Measurements from ENCODE around the gene CARD11.

The CARD11 gene

DNA sequence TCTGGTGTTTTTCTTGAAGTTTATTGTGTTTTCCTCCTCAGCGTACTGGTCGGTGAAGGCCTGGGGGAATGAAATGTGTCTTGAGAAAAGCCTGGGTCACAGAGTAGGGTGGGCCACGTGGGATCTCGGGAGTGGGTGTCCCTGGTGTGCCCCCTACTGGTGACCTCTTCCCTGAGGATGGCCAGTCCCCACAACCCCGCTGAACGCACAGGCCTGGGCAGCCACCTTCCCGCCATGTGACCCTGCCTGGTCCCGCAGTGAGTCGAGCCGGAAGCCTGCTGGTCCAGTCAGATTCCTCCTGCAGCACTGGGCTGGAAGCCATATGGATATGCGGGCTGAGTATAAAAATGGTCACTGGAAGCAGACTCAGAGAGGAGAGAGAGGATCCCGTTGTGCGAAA is 146.6 kb downstream of the CARD11 start:
- H3K27ac ChIP-seq, result no peak overlapping the region
- TF ChIP-seq, protein P1, sequence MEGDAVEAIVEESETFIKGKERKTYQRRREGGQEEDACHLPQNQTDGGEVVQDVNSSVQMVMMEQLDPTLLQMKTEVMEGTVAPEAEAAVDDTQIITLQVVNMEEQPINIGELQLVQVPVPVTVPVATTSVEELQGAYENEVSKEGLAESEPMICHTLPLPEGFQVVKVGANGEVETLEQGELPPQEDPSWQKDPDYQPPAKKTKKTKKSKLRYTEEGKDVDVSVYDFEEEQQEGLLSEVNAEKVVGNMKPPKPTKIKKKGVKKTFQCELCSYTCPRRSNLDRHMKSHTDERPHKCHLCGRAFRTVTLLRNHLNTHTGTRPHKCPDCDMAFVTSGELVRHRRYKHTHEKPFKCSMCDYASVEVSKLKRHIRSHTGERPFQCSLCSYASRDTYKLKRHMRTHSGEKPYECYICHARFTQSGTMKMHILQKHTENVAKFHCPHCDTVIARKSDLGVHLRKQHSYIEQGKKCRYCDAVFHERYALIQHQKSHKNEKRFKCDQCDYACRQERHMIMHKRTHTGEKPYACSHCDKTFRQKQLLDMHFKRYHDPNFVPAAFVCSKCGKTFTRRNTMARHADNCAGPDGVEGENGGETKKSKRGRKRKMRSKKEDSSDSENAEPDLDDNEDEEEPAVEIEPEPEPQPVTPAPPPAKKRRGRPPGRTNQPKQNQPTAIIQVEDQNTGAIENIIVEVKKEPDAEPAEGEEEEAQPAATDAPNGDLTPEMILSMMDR (conservative IDR thresholded peaks at IDR 0.05), result no peak
- TF ChIP-seq ZFX (IDR thresholded peaks at IDR 0.05), result no peak

DNA sequence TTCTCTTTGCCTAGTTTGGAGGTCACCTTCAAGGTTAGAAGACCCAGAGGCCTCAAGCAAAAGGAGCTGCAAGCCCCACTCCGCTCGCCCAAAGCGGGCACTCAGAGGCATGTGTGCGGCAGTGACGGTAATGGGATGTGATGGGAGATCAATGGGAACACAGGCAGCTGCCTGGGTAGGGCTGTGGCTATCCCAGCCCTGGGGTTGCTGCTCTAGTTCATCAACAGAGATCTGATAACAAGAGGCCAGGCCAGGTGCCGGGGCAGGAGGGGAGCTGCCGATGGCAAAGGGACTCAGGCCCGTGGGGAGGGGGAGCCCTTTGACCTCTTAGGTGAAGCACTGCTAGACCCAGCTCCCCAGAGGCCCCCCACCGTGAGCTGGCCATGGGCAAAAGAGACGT is 147.5 kb downstream of the CARD11 start:
- no peak overlapping the region for H3K27ac ChIP-seq
- TF ChIP-seq ZFX (IDR thresholded peaks at IDR 0.05), result no peak
- TF ChIP-seq, protein P1 (conservative IDR thresholded peaks at IDR 0.05), result no peak

DNA sequence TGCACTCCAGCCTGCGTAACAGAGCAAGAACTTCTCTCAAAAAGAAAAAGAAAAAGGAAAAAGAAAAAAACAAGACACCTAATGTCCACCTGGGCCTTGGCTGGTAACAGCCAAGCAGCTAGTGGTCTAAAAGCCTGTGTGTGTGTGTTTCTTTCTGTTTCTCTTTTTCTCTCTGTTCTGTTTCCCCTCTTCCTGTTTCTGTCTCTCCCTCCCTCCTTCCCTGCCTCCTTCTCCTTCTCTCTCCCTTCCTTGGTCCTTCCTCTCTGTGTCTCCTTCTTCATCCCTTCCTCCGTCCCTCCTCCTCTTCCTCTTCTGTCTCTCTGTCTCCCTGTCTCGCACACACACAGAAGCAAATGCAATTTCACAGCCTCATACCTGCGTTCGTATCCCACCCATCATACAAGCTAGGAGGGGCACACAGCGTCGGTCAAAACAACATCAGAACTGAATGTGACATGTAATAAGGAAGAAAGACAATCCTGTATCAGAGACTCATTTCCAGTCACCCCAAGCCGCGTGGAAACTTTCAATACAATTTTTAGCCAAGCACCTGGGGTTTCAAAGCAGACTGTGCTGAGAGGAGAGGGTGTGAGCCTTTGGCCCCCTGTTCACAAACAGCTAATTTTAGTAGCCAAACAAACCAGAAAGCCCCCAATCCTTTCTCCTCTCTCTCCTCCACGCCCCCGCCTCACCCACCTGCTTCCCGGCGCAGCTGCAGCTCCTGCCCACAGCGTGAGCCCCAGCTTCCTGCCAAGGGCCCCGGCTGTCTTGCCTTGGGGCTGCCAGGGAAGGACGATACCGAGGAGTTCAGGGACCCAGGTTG is 149.3 kb downstream of the CARD11 start:
- no peak overlapping the region for H3K27ac ChIP-seq
- no peak for TF ChIP-seq ZFX (IDR thresholded peaks at IDR 0.05)
- TF ChIP-seq, protein P1 (conservative IDR thresholded peaks at IDR 0.05), result no peak

DNA sequence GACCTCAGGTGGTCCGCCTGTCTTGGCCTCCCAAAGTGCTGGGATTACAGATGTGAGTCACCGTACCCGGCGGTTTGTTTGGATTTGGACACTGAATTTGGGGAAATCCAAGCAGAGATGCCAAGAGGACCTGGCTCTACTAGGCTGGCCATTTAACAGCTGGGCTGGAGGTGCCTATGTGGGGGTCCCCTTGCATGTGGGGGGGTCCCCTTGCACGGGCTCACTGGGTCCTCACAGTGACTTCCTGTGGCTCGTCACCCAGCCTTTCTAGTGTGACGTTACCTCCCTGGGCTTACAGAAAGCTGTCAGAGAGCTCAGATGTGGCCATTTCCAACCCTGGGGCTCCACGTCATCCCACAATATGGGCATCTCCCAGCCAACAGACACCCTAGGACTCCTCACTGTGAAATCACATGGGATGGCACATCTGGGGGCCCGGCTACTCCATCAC is 150.2 kb downstream of the CARD11 start:
- no peak overlapping the region for H3K27ac ChIP-seq
- TF ChIP-seq, protein P1 (conservative IDR thresholded peaks at IDR 0.05), result no peak
- no peak for TF ChIP-seq ZFX (IDR thresholded peaks at IDR 0.05)

DNA sequence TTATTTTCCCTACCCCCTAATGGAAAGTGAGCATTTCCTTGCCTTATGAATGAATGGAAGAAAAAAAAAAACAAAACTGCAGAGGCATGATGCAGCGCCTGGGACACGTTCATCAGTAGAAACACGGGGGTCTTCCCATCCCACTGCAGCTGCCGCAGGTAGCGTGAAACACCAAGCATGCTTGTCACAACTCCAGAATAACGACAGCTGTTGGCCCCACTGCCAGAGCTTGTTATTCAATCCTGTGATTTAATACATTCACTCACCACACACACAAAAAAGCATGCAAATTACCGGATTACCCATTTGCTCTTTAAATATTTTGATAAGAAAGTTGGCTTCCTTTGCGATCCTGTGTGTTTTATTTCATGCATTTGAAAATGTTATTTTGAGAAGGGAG is 151.1 kb downstream of the CARD11 start:
- H3K27ac ChIP-seq, result no peak overlapping the region
- TF ChIP-seq, protein P1 (conservative IDR thresholded peaks at IDR 0.05), result no peak
- TF ChIP-seq ZFX (IDR thresholded peaks at IDR 0.05), result no peak

DNA sequence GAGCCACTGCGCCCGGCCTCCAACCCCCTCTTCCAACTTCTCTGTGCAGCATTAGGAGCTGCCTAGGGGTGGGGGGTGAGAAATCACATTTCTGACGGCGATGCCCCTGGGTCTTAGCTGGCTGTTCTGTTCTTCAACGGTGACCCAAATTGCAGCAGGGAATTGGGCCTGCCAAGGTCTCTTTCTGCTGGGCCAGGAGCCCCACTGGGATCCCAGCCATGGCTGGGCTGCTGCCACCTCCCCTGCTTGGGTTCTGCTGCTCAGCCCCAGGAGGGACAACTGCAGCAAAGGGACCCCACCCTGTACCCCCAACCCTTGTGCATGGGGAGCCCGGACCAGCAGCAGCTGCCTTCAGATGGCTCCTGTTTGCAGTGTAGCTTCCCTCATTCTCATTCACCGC is 155.9 kb downstream of the CARD11 start:
- TF ChIP-seq ZFX (IDR thresholded peaks at IDR 0.05), result no peak
- TF ChIP-seq, protein P1 (conservative IDR thresholded peaks at IDR 0.05), result no peak
- no peak overlapping the region for H3K27ac ChIP-seq

DNA sequence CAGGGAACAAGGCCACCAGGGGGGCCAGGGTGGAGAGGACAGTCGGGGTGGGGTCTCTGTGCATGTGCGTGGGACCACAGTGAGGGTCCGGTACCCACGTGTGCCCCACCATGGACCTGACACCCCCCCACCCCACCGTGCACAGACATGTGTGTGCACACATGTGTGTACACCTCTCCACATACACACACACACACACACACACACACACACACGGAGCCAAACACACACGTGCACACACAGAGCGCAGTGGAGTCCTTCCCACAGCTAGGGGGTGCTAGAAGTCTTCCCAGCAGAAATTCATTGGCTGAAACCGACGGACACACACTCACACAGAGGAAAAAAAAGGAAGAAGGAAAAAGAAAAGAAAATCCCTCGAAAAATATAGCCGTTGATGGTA is 156.8 kb downstream of the CARD11 start:
- TF ChIP-seq, protein P1 (conservative IDR thresholded peaks at IDR 0.05), result peak; percentile 94
- TF ChIP-seq ZFX (IDR thresholded peaks at IDR 0.05), result no peak
- no peak overlapping the region for H3K27ac ChIP-seq
